Common myeloid progenitor, CD34-positive (primary cell): ENCODE results near the gene BTBD16.

ENCODE experiments used
- CTCF ChIA-PET: fragments of 350-600 bp; sonication (Branson Sonifier 250); formaldehyde crosslinking; loops from one replicate; lab custom pipeline; 2021; ENCODE audit warnings: antibody characterized with exemption; lab: Charles Lee
- POLR2A ChIA-PET: fragments of 350-600 bp; sonication (Branson Sonifier 250); formaldehyde crosslinking; loops from one replicate; lab custom pipeline; 2021; ENCODE audit warnings: antibody characterized with exemption; lab: Charles Lee
- DNase-seq, 3 donors: peaks; one replicate each; pipeline versions ENCODE4 v3.0.0 to v3.0.0-alpha.2; 2013
- H3K27ac ChIP-seq, 2 experiments: 1 replicate in 1 of 2; 2 replicates in 1 of 2; pipeline ENCODE4 v1.7.0; 2013; ENCODE audit warnings: inconsistent platforms in 2 of 2, low read length in 2 of 2, mild to moderate bottlenecking in 2 of 2, low read depth in 1 of 2, moderate library complexity in 1 of 2; ENCODE audit not compliant: severe bottlenecking in 2 of 2, insufficient read depth in 1 of 2, poor library complexity in 1 of 2
- H3K27me3 ChIP-seq, 5 experiments: replicated peaks in 2 of 5; 1 replicate in 3 of 5; 2 replicates in 2 of 5; pipeline versions ENCODE4 v1.6.1 to v1.7.0; 2013; ENCODE audit warnings: low read length in 4 of 5, mild to moderate bottlenecking in 2 of 5, moderate library complexity in 2 of 5, inconsistent platforms in 1 of 5; ENCODE audit not compliant: insufficient read depth in 5 of 5, control insufficient read depth in 4 of 5
- H3K36me3 ChIP-seq, 4 experiments: 1 replicate in 2 of 4; 2 replicates in 2 of 4; pipeline versions ENCODE4 v1.6.1 to v1.7.0; 2013; ENCODE audit warnings: low read length in 3 of 4, control low read depth in 1 of 4, mild to moderate bottlenecking in 1 of 4; ENCODE audit not compliant: control insufficient read depth in 4 of 4, insufficient read depth in 4 of 4
- H3K4me1 ChIP-seq, 4 experiments: 1 replicate in 3 of 4; 2 replicates in 1 of 4; pipeline versions ENCODE4 v1.6.1 to v1.7.1; 2013; ENCODE audit warnings: low read length in 3 of 4, mild to moderate bottlenecking in 3 of 4, control low read depth in 1 of 4, inconsistent platforms in 1 of 4, moderate library complexity in 1 of 4; ENCODE audit not compliant: control insufficient read depth in 4 of 4, insufficient read depth in 4 of 4; ENCODE audit errors: control extremely low read depth in 1 of 4
- H3K4me3 ChIP-seq, 7 experiments: 1 replicate in 4 of 7; 2 replicates in 3 of 7; pipeline versions ENCODE4 v1.5.1 to v1.7.0; 2013; ENCODE audit warnings: mild to moderate bottlenecking in 7 of 7, low read length in 6 of 7, moderate library complexity in 6 of 7, inconsistent platforms in 2 of 7, low read depth in 2 of 7, control low read depth in 1 of 7; ENCODE audit not compliant: insufficient read depth in 4 of 7, control insufficient read depth in 1 of 7; ENCODE audit errors: extremely low read depth in 1 of 7
- H3K9me3 ChIP-seq, 5 experiments: 1 replicate in 4 of 5; 2 replicates in 1 of 5; pipeline versions ENCODE4 v1.6.1 to v1.7.1; 2013; ENCODE audit warnings: low read length in 4 of 5, mild to moderate bottlenecking in 2 of 5, inconsistent platforms in 1 of 5, low read depth in 1 of 5, moderate library complexity in 1 of 5; ENCODE audit not compliant: control insufficient read depth in 4 of 5, insufficient read depth in 2 of 5; ENCODE audit errors: control extremely low read depth in 1 of 5
- WGBS: methylation state at CpG from one replicate; pipeline ENCODE4 v1.1.5; 2013; ENCODE audit not compliant: insufficient coverage; 5-methylcytosine and 5-hydroxymethylcytosine counted together

Gene BTBD16

DNA sequence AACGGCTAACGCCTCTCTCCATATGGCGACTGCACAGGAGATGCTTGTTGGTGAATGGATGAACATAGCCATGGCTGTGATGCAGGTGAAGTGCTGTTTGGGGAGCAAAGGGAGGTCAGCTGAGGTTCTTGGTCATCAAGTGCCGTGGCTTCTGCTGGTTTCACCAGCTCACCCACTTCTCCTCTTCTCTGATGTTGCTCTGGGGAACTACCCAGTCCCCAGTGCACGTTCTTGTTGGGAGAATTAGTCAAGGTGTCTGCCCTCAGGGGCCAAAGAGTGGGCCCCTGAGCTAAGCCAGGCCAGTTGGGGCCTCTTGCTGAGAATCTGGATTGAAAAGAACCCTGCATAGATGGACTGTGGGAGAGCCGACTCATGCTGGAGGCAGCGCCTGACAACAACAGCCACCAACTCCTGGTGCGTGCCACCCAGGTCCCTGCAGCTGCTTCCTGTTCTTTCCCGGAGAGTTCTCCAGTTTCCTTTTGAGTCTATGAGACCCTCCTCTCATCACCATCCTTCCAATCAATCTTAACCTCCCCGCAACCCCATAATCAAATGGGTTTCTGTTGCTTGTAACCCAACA lies 3.0 kb downstream of the BTBD16 start:
- Histone ChIP-seq H3K27ac (no peak overlapping the region), H3K4me1 (no peaks in the 10 kb centered on the region), H3K27me3 (peaks cover 0 to 25% (median 4%) of the 10 kb centered on the region in 5 experiments), H3K9me3 (no peaks in the 10 kb centered on the region), H3K4me3 (no peak overlapping the region), H3K36me3 (no peaks in the 10 kb centered on the region)
- CTCF ChIA-PET, result no interaction called here
- DNase-seq, result no peak
- WGBS, result 74% methylated on average over 10 of the region's 10 CpGs
- POLR2A ChIA-PET, result no interaction called here

DNA sequence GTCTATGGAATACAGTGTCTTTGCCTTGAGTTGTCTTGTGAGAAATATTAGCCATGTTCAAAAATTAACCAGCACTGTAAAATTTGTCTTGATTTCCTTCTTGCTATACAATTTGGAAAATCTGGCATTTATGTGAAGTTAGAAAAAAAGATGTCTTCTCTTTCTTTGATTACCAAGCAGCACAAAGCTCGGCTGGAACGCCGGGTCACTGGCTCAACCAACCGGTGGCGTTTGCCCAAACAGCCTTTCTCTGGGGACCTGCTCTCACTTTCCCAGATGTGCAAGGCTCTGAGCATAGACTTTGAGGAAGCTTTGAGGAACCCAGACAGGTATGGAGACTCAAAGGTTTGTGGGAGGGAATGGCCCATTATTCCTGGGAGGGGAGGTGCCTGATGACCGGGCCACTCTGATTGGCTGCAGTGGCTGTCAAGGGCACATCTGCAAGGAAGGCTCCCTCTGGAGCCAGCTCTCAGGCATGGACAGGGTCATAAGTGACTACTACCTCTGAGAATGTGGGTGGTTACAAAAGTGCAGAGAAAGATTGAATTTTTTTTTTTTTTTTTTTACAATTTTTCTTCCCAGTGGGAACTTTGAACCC lies 5.6 kb downstream of the BTBD16 start:
- POLR2A ChIA-PET, result no interaction called here
- CTCF ChIA-PET, result interaction anchor here (1.3 kb wide), 1 partner anchor 133 kb away, joined by 3 read pairs; no protein-coding TSS in a partner anchor
- no peak for DNase-seq
- H3K36me3 ChIP-seq, result no peaks in the 10 kb centered on the region
- peaks cover 0 to 38% (median 10%) of the 10 kb centered on the region in 5 experiments for H3K27me3 ChIP-seq
- no peaks in the 10 kb centered on the region for H3K4me1 ChIP-seq
- H3K4me3 ChIP-seq, result no peak overlapping the region
- H3K27ac ChIP-seq, result no peak overlapping the region
- H3K9me3 ChIP-seq, result no peaks in the 10 kb centered on the region
- 95% methylated on average over 3 of the region's 6 CpGs for WGBS

GRCh38 chr10:122277526-122278136 lies 6.5 kb downstream of the BTBD16 start:
- H3K27ac ChIP-seq, result no peak overlapping the region
- CTCF ChIA-PET, result interaction anchor here (1.0 to 1.3 kb wide), 2 partner anchors 21 to 134 kb away, joined by 3 read pairs; no protein-coding TSS in a partner anchor
- POLR2A ChIA-PET, result no interaction called here
- no peak overlapping the region for H3K4me3 ChIP-seq
- WGBS, result 93% methylated on average over 9 of the region's 10 CpGs
- peaks cover 0 to 39% (median 10%) of the 10 kb centered on the region in 5 experiments for H3K27me3 ChIP-seq
- no peaks in the 10 kb centered on the region for H3K4me1 ChIP-seq
- DNase-seq, result no peak
- no peaks in the 10 kb centered on the region for H3K9me3 ChIP-seq
- no peaks in the 10 kb centered on the region for H3K36me3 ChIP-seq

GRCh38 chr10:122279725-122280141 lies 8.6 kb downstream of the BTBD16 start:
- ChIA-PET CTCF (interaction anchor here (0.6 kb wide), 1 partner anchor 72 kb away, joined by 3 read pairs; no protein-coding TSS in a partner anchor), POLR2A (interaction anchor here (0.6 kb wide), 1 partner anchor 986 kb away, joined by 3 read pairs; no protein-coding TSS in a partner anchor)
- 22% methylated on average over 8 of the region's 9 CpGs for whole genome bisulfite sequencing
- H3K4me1 ChIP-seq, result no peaks in the 10 kb centered on the region
- DNase-seq, result peak in 2 of 3 donors; percentile 5 to 8
- peaks cover 0 to 36% (median 8%) of the 10 kb centered on the region in 5 experiments for H3K27me3 ChIP-seq
- H3K9me3 ChIP-seq, result no peaks in the 10 kb centered on the region
- H3K27ac ChIP-seq, result no peak overlapping the region
- no peak overlapping the region for H3K4me3 ChIP-seq
- H3K36me3 ChIP-seq, result no peaks in the 10 kb centered on the region

- no peaks in the 10 kb centered on the region for H3K9me3 ChIP-seq
- ChIA-PET POLR2A (interaction anchor here (0.6 kb wide), 1 partner anchor 986 kb away, joined by 3 read pairs; no protein-coding TSS in a partner anchor), CTCF (interaction anchor here (0.6 kb wide), 1 partner anchor 71 kb away, joined by 3 read pairs; no protein-coding TSS in a partner anchor)
- no peaks in the 10 kb centered on the region for H3K36me3 ChIP-seq
- no peaks in the 10 kb centered on the region for H3K4me1 ChIP-seq
- H3K4me3 ChIP-seq, result no peak overlapping the region
- H3K27ac ChIP-seq, result no peak overlapping the region
- 81% methylated on average over 4 of the region's 7 CpGs for WGBS
- no peak for DNase-seq
- peaks cover 0 to 34% (median 8%) of the 10 kb centered on the region in 5 experiments for H3K27me3 ChIP-seq
Measured at GRCh38 chr10:122280156-122280555, 9.1 kb downstream of the BTBD16 start.

DNA sequence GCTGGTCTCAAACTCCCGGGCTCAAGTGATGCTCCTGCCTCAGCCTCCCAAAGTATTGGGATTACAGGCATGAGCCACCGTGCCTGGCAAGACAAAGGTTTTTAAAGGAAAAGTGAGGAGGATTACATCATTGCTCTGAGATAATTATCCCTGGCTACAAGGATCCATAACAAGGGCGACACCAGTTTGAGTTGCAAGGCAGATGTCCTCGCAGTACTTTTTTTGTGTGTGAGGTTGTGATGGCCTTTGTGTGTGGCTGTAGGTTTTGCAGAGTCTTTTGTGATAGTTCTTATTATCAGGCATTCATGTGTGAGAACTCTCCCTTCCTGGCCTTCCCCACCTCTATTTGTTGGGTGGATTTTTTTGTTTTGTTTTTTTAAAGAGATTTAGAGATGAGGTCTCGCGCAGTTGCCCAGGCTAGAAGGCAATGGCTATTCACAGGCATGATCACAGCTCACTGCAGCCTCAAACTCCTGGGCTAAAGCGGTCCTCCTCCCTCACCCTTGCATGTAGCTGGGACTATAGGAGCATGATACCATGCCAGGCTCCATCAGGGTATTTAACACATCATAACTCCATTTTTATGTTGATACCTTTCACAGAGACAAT lies 10.0 kb downstream of the BTBD16 start:
- WGBS, result 91% methylated on average over 5 of the region's 7 CpGs
- CTCF ChIA-PET, result no interaction called here

More for the DNA sequence above, 10.0 kb downstream of the BTBD16 start:
- no peaks in the 10 kb centered on the region for H3K9me3 ChIP-seq
- no peak for DNase-seq
- POLR2A ChIA-PET, result no interaction called here
- H3K27ac ChIP-seq, result no peak overlapping the region
- H3K4me1 ChIP-seq, result no peaks in the 10 kb centered on the region
- H3K36me3 ChIP-seq, result no peaks in the 10 kb centered on the region
- no peak overlapping the region for H3K4me3 ChIP-seq
- H3K27me3 ChIP-seq, result peaks cover 0 to 32% (median 6%) of the 10 kb centered on the region in 5 experiments
